Inferior parietal cortex (tissue), 1 donor: ENCODE measurements around the gene PGRMC2.

ENCODE experiments used
- DNase-seq: peaks from one replicate; pipeline ENCODE4 v3.0.0-alpha.2; 2016; ENCODE audit errors: extremely low spot score

Gene PGRMC2

GRCh38 chr4:128220286-128221235, 67.1 kb downstream of the PGRMC2 start:
- DNase-seq, result peak; percentile 26
